ENCODE data around the gene ACTL8.
A peak's percentile ranks its signal among the peaks of the same experiment; 100 is the strongest.
"Not testable (repeated sequence)": the region's sequence is repeated elsewhere in the genome, so short reads cannot be mapped to it uniquely, and the experiment has no call there.

The ACTL8 gene

DNA sequence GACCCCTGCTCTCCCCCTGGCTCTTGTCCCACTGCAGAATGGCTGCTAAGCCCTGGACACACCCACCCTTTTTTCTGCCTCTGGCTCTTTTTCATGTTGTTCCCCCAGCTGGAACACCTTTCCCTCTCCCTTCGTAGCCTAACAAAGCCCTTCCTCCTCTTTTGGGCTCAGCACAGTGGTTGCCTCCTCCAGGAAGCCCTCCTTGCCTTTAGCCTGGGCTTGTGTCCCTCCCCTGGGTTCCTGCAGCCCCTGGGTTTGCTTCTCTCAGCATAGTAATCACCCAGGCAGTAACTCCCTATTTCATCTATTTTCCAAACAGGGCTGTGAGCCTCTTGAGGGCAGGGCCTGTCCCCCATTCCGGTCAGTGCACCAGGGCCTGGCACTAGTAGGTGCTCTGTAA lies 19.8 kb upstream of the ACTL8 start:
- no peak for DNase-seq (ENCODE audit: low read depth in 2 of 2)

DNA sequence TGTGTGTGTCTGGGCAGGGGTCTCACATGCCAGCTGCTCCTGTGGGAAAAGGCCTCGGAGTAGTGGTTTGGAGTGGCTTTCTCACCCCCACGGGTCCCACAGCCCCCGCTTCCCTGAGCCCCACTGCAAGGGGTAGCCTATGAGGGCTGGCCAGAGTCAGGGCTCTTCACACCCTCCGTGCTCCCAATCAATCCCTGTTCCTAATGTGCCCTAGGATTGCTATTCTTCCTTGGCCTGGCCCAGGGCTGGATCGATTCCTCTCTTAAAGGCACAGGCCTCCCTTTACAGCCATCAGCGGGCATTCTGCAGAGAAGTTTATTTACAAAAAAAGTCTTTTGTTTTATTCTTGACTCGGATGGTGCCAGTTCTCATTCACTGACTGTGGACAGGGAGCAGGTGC lies 19.3 kb upstream of the ACTL8 start:
- no peak for DNase-seq (ENCODE audit: low read depth in 2 of 2)

DNA sequence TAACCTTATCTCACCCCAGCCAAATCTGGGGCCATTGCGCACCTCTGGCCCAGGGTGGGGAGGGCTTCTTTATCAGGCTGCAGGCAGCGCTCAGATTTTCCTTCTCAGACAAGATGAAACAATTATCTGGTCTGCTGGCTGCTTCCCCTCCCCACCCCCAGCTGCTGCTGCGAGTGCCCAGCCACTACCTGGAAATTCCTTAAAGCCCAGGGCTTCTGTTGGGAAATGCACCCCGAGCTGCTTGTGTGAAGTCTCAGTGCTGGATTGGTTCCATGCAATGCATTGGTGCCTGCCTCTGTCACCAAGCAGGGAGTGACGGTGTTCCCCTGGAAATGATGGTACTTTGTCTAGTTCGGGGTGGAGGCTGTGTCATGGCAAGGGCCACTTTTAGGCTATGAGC lies 18.5 kb upstream of the ACTL8 start:
- DNase-seq (ENCODE audit: low read depth in 2 of 2) = no peak

DNA sequence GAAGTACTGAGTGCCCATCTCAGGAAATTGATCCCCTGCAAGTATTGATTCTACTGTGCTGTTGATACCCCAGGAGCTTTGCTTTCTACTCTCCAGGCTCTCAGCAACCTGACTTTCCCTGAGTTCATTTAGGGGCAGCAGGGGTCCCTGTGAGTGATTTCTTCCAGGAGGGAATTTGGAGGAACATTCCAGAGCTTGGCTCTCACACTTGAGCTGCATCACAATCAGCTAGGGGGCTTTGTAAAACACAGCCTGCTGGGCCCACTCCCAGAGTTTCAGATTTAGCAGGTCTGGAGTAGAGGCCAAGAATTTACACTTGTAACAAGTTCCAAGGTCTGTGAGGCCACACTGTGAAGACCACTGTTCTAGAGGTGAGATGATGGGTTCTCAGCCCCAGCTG lies 16.1 kb upstream of the ACTL8 start:
- DNase-seq (ENCODE audit: low read depth in 2 of 2) = no peak

DNA sequence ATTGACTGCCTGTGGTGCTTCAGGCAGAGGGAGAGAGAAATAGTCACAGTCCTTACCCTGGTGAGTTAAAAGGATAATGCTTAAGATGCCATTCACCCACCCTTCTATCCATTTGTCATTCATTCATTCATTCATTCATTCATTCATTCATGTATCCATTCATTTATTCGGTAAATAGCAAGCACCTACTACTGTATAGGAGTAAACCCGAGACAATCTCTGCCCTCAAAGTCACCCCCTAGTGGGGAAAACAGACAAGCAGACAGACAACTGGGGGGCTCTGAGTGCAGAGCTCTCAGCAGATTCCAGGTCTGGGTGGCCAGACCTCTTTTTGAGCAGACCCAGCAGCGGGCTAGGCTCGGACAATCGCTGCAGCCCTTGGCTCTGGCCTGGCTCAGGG lies 14.1 kb upstream of the ACTL8 start:
- DNase-seq (ENCODE audit: low read depth in 2 of 2) = no peak

DNA sequence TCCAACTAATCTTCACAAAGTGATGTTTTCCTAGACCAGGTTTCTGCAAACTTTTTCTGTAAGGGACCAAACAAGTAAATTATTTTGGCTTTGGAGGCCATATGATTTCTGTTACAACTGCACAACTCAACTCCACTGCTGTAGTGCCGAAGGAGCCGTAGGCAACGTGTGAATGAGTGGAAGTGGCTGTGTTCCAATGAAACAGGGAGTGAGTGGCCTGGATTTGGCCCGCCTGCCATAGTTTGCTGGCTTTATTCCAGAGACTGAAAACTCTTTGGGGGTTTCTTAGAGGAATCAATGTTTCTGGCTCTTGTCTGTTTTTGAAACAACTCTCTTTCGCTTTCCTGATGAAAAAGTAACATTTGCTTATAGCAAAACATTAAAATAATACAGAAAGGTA lies 12.6 kb upstream of the ACTL8 start:
- DNase-seq (ENCODE audit: low read depth in 2 of 2) = no peak

DNA sequence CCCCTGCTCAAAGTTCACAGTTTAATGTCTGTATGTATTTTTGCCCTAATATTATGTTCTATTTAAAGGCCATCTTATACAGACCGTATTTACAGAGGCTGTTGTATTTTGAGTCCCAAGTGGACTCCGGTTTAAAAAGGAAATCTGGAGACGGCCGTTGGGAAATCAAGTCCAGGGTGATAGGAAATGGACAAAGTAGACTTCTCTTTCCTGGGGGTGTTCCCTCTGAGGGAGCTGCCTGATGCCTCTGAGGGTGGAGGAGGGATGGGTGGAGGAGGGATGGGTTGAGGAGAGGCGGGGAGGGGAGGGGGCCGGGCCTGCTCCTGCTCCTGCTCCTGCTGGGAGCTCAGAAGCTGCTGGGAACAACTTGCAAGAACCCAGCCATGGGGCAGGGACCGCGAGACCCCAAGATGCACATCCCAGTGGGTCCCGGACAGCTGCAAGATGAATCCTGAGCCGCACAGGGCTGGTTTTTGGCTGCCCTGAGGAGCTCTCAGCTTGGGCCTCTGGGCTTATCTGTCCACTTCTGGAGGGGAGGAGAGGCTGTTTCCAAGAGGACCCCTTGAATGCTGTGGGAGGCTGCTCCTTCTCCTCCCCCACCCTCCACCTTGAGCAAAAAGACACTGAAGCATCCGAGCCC lies 12.0 kb upstream of the ACTL8 start:
- DNase-seq (ENCODE audit: low read depth in 2 of 2) = no peak

DNA sequence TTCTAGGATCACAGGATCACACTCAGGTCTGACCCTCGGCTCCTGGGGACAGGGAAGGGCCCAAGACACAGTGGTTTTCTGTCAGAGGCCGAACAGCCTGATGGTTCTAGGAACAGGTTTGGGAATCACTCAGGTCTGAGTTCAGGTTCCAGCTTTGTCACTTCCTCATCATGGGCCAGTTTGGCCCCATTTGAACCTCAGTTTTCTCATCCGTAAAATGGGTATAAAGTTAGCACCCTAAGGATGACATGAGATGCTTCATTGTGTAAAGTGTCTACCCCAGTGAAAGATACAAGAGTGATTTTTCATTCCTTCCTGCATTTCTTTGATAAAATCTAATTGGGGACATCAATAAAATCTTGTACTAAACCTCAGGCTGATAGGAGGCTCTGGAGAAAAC lies 11.2 kb upstream of the ACTL8 start:
- no peak for DNase-seq (ENCODE audit: low read depth in 2 of 2)

DNA sequence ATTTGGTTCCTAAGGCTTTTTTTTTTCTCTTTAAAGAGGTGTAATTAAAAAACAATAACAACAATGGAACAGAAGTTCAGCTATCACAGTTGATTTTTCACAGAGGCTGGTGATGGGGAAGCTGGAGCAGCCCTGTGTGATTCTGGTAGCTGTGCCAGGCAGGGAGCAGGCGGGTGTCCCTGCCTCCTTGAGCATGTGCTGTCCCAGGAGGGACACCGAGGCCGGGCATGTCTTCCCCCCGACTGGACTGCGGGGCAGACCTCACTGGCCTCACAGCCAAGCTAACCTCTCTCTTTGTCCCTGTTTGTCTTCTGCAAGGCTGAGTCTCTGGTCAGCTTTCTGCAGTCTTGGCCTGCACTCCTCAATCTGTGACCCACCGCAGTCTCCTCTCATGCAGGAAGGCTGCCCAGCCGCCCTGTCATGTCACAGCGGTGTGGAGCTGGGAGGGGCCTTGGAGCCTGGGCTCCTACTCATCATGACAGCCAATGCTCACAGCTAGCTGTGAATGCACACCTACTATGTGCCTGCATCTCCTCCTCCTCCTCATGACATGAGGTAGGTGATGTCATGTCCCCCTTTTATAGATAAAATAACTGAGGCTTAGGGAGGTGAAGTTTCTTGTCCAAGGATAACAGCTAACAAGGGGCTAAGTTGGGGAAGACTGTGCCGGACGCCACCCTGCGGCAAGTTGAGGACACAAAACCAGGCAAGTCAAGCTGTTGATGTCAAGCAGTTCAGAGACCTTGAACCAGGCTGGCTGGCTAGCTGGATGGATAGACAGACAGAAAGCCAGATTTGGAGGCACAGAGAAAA lies 10.3 kb upstream of the ACTL8 start:
- no peak for DNase-seq (ENCODE audit: low read depth in 2 of 2)

DNA sequence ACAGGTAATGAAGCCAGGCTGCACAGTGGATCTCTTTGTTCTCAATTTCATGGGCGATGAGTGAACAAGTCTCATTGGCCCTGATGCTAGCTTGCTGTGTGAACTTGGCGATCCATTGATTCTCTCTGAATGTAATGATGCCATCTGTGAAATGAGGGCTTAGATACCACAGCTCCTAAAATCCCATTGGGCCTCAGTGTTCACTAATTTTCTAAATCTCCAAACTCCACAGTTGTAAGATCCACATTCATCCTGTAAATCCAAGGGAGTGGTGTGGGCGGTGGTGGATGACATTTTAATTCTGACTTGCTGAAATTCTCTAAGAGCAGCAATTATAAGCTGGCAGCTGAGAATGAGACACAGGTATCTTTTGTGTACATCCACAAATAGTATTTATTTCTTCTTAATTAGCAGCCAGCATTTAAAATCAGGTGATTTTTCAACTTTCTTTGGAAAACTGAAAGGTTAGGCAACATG lies 9.6 kb upstream of the ACTL8 start:
- DNase-seq (ENCODE audit: low read depth in 2 of 2) = no peak

DNA sequence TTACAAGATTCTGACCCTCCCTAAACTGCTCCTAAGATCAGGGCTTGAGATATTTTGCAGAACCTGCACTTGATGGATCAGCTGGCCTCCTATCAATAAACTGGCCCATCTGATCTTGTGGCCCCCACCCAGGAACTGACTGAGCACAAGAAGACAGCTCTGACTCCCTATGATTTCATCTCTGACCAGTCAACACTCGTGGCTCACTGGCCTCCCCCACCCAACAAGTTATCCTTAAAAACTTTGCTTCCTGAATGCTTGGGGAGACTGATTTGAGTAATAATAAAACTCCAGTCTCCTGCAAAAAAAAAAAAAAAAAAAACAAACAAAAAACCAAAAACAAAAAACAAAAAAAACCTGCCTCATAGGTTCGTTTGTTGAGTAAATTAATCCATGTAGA lies 8.9 kb upstream of the ACTL8 start:
- DNase-seq (ENCODE audit: low read depth in 2 of 2) = not testable (repeated sequence)

DNA sequence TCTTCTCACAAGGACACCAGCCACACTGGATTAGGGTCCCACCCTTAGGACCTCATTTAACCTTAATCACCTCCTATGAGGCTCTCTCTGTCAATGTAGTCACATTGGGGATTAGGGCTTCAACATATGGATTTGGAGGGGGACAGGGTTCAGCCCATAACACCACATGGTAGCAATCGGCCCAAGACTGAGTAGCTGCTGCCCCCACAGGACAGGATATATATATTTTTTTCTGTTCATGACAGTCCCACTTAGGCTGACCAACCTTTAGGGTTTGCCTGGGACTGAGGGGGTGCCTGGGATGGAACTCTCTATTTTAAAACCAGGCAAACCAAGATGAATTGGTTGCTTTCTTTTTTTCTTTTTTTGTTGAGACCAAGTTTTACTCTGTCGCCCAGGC lies 8.2 kb upstream of the ACTL8 start:
- no peak for DNase-seq (ENCODE audit: low read depth in 2 of 2)

DNA sequence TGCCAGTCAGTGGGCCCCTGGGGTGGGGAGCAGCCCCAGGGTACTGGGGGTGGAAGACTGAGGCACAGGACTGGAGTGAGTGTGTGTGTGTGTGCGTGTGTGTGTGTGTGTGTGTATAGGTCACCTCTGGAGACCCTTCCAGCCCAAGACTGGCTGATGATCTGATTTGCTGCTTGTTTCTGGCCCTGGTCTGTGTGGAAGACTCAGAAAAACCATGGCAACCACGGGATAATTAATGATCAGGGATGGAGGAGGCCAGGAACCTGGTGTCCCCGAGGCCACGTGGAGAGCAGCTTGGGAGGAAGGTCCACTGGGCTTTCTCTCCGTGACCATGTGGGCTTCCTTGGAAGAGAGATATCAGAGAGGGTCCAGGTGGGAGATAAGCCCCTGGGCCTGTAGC lies 4.8 kb upstream of the ACTL8 start:
- DNase-seq (ENCODE audit: low read depth in 2 of 2) = no peak

DNA sequence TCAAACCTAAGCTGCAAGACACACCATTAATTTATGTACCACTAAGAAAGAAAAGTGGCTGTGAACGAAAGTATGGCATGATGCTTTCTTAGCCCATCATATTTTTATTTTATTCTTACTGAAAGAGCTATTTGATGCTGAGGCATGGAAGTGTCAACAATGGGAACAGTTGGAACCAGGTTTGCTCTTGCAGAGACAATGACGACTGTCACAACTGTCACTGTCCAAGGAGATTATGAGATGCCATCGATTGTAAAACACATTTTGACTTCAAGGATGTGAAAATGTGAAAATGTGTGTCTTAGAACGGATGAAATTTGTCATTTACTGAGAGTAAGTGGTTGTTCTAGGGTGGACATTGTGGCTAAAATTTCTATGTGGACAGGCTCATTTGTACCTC lies 2.8 kb upstream of the ACTL8 start:
- no peak for DNase-seq (ENCODE audit: low read depth in 2 of 2)

DNA sequence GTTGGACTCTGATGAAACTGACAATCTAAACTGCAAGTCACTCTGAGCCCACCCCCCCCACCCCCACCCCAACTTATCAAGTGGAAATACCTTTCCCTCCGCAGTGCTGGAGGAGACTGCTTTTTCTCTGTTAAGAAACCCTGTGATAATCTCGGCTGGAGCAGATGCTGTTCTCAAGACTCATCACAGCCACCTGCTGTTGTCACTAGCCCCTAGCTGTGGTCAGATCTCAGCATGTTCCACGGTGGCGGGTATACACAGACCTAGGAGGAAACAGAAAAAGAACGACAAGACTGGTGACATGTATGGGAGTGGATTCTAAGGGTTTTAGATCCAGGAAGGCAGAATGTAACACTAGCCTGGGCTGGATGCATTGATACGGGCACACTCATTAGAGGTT lies 2.3 kb downstream of the ACTL8 start:
- DNase-seq (ENCODE audit: low read depth in 2 of 2) = no peak

DNA sequence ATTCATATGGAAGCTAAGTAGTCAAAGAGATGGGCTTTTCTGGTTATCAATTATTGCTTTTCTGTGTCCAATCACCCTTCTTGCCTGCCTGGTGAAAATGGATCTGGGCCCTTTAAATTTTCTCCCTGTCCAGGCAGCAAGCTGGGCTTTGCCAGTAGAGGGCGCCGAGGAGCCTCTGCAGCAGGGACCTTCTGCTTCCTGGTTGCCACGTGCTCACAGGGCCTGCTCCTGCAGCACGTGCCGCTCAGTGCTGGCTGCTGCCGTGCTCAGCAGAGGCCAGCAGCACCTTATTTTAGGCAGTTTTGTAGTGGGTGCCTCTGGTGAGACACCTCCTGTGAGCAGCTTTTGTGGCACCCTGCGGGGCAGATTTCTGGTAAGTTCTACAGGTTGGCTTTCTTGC lies 4.0 kb downstream of the ACTL8 start:
- DNase-seq (ENCODE audit: low read depth in 2 of 2) = peak in 1 of 2 donors; percentile 6

DNA sequence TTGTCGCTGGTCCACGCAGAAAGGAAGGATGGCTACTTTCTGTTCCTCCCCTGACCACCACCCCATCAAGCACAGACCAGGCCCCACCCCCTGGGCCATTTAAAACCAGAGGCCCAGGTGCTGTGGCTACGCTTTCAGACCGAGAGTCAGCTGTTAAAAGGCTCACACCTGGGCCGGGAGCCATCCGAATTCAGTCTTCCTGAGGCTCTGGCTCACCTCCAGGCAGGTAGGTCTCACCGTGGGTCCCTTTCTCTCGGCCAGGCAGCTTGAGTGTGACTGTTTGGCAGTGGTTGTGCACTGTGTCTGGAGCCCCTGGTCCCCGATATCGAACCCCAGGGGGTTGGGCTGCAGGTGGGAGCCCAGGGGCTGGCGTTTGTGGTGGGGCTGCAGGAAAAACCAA lies 7.2 kb downstream of the ACTL8 start:
- DNase-seq (ENCODE audit: low read depth in 2 of 2) = no peak

DNA sequence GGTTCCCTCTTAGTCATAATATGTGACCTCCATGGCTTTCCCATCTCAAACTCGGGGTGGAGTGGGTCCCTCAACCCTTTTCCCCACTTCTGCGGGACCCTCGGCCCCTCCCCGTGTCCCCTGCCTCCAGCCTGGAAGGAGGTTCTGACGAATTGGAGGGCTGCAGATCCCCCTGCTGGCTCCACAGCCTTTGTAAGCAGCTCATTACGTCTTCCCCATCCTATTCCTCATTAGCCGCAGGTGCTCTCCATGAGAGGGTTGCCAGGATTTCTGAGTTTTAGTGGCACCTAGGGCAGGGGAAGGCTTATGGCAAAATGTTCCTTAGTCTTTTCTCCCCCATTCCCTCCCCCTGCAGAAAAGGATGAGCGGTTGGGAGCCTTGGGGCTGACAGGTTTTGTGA lies 8.3 kb downstream of the ACTL8 start:
- no peak for DNase-seq (ENCODE audit: low read depth in 2 of 2)

DNA sequence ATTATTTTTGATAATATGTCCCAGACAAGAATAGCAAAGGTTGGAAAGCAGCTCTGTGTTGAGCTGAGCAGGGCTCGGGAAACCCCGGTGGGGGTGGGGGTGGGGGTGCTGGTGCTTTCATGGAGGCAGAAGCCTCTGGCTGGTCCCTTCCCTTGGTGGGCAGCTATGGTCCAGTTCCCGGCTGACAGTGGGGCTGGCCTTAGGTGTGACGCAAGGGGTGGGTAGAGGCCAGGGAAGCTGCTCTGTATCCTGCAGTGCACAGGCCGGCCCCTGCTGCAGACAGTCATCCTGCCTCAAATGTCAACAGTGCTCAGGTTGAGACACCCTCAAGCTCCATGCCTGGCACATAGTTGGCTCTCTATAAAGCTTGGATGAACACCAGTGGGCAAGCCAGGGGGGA lies 8.9 kb downstream of the ACTL8 start:
- no peak for DNase-seq (ENCODE audit: low read depth in 2 of 2)

DNA sequence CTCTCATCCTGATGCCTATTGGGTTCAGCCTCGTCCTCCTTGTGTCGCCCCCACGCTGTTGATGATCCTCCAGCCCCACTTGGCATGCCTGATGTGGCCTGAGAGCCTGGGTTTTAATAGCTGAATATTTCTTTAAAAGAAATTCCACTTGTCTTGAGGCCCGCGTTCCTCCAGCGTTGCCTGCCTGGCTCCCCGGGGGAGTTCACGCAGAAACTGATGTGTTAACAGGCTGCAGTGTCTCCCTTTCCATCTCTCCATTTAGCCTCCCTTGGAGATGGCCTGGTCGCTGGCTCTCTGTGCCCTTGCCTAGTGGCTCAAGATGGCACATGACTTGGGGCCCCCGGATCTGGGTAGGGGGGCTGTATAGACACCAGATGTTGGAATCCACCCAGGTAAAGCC lies 9.5 kb downstream of the ACTL8 start:
- DNase-seq (ENCODE audit: low read depth in 2 of 2) = no peak

DNA sequence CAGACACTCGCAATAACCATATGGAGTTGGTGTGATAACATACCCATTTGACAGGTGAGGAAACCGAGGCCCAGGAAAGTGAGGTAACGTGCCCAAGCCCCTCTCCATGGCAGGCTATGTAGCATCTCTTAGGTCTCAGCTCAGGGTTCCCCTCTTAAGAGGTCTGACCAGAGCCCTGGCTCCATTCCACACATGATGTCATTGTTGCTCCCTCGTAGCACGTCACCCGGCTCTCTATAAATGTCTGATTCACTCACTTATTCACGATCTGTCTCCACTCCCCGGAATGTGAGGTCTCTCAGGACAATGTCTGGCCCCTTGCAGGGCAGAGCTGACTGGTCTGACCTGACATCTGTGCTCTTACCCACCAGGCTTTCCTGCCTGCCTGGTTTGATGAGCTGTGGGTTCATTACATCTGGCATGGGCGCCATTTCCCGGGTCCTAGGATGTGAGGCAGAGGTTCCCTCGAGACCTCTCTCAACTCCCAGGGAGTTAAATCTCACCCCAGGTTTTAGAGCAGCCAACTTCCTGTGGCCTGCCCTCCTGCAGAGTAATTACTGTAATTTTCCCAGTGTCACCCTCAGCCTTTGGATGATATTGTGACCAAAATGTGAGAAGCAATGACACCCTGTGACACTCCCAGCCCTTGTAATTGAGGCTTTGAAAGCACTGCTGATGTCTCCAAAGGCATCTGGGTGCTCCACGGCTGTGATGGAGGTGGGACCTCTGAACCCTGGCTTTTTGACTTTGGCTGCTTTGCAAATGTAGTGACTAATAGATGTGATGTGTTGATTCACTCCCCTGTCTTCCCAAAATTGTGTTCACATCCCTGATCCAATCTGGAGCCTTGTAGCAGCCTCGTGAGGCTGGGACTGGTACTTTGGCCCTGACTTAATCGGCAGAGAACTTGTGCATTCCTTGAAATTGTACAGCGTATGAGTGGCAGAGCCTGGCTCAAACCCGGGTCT lies 10.6 kb downstream of the ACTL8 start:
- DNase-seq (ENCODE audit: low read depth in 2 of 2) = no peak

DNA sequence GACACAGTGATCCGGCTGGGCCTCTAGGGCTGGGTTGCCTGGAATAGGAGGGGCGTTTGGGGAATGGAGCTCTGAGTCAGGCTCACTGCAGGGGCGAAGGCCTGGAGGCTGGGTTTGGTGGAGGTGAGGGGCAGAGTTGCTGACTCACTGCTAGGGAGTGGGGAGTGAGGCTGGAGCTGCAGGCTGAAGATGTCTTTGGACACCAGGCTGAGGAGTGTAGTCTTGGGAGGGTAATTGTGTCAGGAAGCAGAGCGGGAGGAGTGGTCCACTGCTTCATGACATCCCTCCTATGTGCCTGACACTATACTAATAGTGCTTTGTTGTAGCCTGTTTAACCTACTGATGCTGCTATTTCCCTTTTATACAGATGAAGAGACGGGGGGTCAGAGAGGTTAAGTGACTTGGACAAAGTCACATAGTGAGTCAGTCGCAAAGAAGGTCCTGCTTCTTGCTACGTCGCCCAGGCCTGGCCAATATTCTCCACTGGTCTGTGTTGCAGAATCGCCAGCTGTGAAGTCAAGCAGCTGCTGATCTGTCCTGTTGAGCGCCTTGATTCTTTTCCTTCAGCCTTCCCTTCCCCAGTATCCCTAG lies 13.6 kb downstream of the ACTL8 start:
- DNase-seq (ENCODE audit: low read depth in 2 of 2) = no peak

Data from activated CD4-positive, alpha-beta T cell treated with anti-CD3 and anti-CD28 coated beads for 24 hours (primary cell).